Left ventricle myocardium inferior (tissue), 1 donor: ENCODE results near the gene PCMTD2. TPM values are rescaled to one million over a fixed set of nuclear protein-coding genes. Genes with fewer than 3 reads are reported as not detected.
"Not testable (repeated sequence)": the region's sequence is repeated elsewhere in the genome, so short reads cannot be mapped to it uniquely, and the experiment has no call there.

Source experiments
- DNase-seq: peaks from one replicate; pipeline ENCODE4 v3.0.0-alpha.2; 2020
- H3K27ac ChIP-seq: fragments of 200-600 bp; replicated peaks from 2 replicates; pipeline ENCODE4 v1.8.0; 2021
- H3K27me3 ChIP-seq: fragments of 200-600 bp; 2 replicates; pipeline ENCODE4 v1.8.0; 2021; ENCODE audit warnings: low read depth
- H3K36me3 ChIP-seq: fragments of 200-600 bp; 2 replicates; pipeline ENCODE4 v1.8.0; 2021
- H3K4me1 ChIP-seq: fragments of 200-600 bp; 2 replicates; pipeline ENCODE4 v1.8.0; 2021
- H3K4me3 ChIP-seq: fragments of 200-600 bp; 2 replicates; pipeline ENCODE4 v1.8.0; 2021; ENCODE audit warnings: mild to moderate bottlenecking, moderate library complexity
- H3K9me3 ChIP-seq: fragments of 200-600 bp; replicated peaks from 2 replicates; pipeline ENCODE4 v1.8.0; 2021
- intact Hi-C: fragments of 100-400 bp; cut with micrococcal nuclease; formaldehyde crosslinking; loops from one replicate; pipeline ENCODE4 v1.11.0; 2022
- total RNA-seq: library from RNA; stranded (reverse); fragmentation: NEBNext Ultra II Directional; extraction: Animal tissue kit (Norgen Biotek cat#: 25700); gene quantifications from one replicate; pipeline ENCODE4 v1.2.1, GENCODE V29; 2021
- TF ChIP-seq, protein P1 (sequence below): fragments of 200-600 bp; IDR thresholded peaks from 2 replicates; pipeline ENCODE4 v1.8.0; 2021; ENCODE audit warnings: antibody characterized with exemption, mild to moderate bottlenecking, borderline replicate concordance
- donor health status: DM: no; HTN: yes; CAD: no; lungs with severe emphysema.

The PCMTD2 gene
- total RNA-seq, 1 donor from 2014 or later: 62.9 TPM

DNA sequence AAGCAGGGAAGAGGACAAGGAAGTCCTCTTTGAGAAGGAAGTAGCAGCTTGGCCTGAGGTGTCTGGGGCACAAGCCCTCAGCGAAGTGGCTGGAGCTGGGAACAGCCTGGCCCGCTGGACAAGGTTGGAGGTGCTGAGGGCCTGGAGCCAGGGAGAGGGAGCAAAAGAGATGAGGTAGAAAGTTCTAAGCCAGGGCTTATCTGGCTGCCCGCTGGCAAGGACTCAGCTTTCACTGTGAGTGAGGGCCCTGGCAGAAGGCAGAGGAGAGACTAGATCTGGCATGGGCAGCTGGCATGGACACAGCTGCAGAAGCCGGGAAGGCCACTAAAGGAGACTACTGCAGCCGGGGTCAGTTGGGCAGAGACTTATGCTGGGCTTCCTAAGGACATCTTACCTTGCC lies 21.8 kb upstream of the PCMTD2 start:
- H3K27ac ChIP-seq: peak overlapping the region; percentile 84
- no peaks in the 10 kb centered on the region for H3K9me3 ChIP-seq
- H3K4me1 ChIP-seq: peaks cover 29% of the 10 kb centered on the region
- TF ChIP-seq, protein P1, sequence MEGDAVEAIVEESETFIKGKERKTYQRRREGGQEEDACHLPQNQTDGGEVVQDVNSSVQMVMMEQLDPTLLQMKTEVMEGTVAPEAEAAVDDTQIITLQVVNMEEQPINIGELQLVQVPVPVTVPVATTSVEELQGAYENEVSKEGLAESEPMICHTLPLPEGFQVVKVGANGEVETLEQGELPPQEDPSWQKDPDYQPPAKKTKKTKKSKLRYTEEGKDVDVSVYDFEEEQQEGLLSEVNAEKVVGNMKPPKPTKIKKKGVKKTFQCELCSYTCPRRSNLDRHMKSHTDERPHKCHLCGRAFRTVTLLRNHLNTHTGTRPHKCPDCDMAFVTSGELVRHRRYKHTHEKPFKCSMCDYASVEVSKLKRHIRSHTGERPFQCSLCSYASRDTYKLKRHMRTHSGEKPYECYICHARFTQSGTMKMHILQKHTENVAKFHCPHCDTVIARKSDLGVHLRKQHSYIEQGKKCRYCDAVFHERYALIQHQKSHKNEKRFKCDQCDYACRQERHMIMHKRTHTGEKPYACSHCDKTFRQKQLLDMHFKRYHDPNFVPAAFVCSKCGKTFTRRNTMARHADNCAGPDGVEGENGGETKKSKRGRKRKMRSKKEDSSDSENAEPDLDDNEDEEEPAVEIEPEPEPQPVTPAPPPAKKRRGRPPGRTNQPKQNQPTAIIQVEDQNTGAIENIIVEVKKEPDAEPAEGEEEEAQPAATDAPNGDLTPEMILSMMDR: no peak
- H3K36me3 ChIP-seq: no peaks in the 10 kb centered on the region
- peak; percentile 77 for DNase-seq
- no peaks in the 10 kb centered on the region for H3K27me3 ChIP-seq
- no peak overlapping the region for H3K4me3 ChIP-seq
- intact Hi-C loops: no loop called here

DNA sequence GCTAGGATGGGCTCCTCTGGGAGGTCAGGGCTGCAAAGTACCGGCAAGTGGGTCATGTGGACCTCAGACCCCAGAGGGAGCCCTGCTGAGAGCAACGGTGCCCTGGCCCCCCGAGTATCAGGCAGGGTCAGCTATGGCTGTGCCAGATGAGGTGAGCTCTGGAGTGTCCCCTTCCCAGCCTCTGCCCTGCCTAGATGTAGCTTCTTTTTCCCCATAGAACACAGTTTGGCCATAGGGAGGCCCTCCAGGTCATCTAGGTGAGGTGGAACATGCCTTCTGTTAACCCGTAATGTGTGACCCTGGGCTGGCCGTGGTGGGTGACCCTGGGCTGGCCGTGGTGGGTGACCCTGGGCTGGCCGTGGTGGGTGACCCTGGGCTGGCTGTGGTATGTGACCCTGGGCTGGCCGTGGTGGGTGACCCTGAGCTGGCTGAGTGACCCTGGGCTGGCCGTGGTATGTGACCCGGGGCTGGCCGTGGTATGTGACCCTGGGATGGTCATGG lies 21.2 kb upstream of the PCMTD2 start:
- no peak for DNase-seq
- Histone ChIP-seq H3K4me3 (no peak overlapping the region), H3K27ac (peak overlapping the region; percentile 84), H3K4me1 (peaks cover 31% of the 10 kb centered on the region), H3K27me3 (no peaks in the 10 kb centered on the region), H3K9me3 (no peaks in the 10 kb centered on the region), H3K36me3 (no peaks in the 10 kb centered on the region)
- intact Hi-C loops: no loop called here
- TF ChIP-seq, protein P1: no peak

DNA sequence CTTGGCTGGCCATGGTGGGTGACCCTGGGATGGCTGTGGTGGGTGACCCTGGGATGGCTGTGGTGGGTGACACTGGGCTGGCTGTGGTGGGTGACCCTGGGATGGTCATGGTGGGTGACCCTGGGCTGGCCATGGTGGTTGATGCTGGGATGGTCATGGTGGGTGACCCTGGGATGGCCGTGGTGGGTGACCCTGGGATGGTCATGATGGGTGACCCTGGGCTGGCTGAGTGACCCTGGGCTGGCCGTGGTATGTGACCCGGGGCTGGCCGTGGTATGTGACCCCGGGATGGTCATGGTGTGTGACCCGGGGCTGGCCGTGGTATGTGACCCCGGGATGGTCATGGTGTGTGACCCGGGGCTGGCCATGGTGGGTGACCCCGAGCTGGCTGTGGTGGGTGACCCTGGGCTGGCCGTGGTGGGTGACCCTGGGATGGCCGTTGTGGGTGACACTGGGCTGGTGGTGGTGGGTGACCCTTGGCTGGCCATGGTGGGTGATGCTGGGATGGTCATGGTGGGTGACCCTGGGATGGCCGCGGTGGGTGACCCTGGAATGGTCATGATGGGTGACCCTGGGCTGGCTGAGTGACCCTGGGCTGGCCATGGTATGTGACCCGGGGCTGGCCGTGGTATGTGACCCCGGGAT lies 20.5 kb upstream of the PCMTD2 start:
- H3K27ac ChIP-seq, H3K9me3 ChIP-seq, DNase-seq, intact Hi-C loops, H3K27me3 ChIP-seq, H3K4me3 ChIP-seq, H3K36me3 ChIP-seq: not testable (repeated sequence)
- peaks cover 31% of the 10 kb centered on the region for H3K4me1 ChIP-seq

DNA sequence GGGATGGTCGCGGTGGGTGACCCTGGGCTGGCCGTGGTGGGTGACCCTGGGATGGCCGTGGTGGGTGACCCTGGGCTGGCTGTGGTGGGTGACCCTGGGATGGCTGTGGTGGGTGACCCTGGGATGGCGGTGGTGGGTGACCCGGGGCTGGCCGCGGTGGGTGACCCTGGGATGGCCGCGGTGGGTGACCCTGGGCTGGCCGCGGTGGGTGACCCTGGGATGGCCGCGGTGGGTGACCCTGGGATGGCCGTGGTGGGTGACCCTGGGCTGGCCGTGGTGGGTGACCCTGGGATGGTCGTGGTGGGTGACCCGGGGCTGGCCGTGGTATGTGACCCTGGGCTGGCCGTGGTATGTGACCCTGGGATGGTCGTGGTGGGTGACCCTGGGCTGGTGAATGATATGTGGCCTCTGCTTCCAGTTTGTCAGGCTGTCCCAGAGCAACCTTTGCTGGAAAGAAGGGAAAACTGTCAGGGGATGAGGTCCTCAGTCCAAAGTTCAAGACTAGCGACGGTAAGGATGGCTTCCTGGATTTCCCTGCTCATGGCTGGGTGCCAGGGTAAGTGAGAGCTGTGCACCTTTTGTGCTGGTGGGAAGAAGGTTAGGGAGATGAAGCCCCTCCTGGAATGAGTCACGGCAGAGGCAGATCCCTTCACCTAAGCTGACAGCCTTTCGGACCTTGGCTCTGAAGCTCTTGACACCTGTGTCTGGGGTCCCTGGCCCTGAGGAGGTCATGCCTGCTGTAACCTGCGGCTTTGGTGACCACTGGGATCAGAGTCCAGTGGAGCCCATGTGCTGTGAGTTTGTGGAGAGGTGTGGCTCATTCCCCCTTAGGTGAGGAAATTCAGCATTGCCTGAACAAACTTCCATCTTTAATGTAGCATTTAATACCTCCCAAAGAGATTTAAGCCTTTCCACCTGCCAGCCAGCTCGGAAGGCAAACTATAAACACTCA lies 19.1 kb upstream of the PCMTD2 start:
- Histone ChIP-seq H3K27ac (no peak overlapping the region), H3K4me3 (no peak overlapping the region), H3K4me1 (peaks cover 31% of the 10 kb centered on the region), H3K27me3 (no peaks in the 10 kb centered on the region), H3K36me3 (no peaks in the 10 kb centered on the region), H3K9me3 (no peaks in the 10 kb centered on the region)
- no peak for DNase-seq
- TF ChIP-seq, protein P1: no peak
- intact Hi-C loops: no loop called here

DNA sequence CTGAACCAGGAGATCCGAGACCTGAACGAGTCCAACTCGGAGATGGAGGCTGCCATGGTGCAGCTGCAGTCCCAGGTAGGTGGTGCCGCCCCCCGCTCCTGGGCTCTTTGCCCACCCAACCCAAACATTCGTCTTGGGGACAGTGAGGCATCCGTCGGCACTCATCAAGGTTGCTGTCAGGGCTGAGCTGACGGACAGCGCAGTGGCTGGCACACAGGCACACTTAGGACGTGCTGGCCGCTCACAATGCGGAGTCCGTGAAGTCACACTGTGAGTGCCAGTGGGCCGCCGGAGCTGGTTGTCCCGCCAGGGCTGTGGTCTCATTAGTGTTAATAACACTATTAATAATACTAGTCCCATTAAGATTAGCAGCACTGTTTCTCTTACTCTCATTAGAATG lies 18.2 kb upstream of the PCMTD2 start:
- Histone ChIP-seq H3K4me3 (no peak overlapping the region), H3K4me1 (peaks cover 27% of the 10 kb centered on the region), H3K9me3 (no peaks in the 10 kb centered on the region), H3K36me3 (no peaks in the 10 kb centered on the region), H3K27ac (no peak overlapping the region), H3K27me3 (no peaks in the 10 kb centered on the region)
- TF ChIP-seq, protein P1: no peak
- intact Hi-C loops: no loop called here
- DNase-seq: no peak
